Measurements from ENCODE around the gene DNAJC21.
"Not testable (repeated sequence)": the region's sequence is repeated elsewhere in the genome, so short reads cannot be mapped to it uniquely, and the experiment has no call there.

Gene DNAJC21

GRCh38 chr5:34923694-34924461, 5.5 kb upstream of the DNAJC21 start:
- peak in 1 of 2 donors; percentile 41 for DNase-seq

DNA sequence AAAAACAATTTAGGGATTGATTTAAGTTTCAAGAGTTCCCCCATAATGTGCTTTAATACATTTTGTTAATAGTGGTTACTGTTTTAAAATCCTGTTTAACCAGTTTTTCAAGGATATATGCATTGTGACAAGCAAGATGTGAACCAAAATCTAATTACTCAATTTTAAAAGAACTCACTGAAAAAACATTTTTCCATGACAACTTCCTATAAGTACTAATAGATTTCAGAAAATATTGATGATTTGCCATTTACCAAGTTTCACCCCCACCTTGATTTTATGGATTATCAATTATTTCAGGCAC, 4.9 kb upstream of the DNAJC21 start:
- no peak for DNase-seq

DNA sequence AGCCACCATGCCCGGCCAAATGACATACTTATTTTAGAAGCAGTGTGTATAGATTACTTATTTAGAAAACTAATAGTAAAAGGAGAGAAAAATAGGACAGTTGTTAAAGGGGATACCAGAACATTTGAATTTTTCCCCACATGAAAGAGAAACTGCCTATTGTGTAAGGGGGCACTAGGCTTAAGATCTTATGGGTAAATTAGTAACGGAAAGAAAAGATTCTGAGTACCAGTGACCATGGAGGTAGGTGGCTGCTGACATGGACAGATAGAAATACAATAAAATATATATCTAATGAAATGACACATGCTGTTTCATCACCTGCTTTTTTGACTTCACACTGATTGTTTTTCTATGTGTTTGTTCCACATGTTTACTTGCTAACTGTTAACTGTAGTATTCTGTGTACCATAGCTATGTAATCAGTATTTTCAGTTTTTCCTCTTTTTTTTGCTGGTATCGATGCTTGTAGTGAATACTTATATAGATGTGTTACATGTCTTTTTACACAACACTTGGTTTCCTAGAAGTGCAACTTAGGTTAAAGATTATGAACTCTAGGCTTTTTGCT, 3.0 kb upstream of the DNAJC21 start:
- DNase-seq = no peak

GRCh38 chr5:34927785-34928184, 1.6 kb upstream of the DNAJC21 start:
- no peak for DNase-seq

DNA sequence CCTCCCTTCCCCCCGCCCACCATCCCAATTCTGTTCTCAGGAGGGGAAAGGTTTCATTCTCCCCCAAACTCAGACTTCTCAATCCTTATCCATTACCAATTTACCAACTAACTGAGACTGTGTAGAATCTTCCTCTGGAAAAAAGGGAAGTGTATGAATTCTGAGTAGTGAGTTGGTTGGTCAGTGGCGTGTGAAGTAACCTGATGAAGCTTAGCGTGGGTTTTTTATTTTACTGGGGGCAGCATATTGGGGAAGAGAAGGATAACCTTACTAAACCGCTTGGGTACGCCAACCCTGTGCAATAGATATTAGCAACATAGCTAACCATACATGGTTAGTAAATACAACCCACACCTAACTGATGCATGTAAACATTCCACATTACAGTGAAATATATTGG, 1.1 kb upstream of the DNAJC21 start:
- DNase-seq = no peak

DNA sequence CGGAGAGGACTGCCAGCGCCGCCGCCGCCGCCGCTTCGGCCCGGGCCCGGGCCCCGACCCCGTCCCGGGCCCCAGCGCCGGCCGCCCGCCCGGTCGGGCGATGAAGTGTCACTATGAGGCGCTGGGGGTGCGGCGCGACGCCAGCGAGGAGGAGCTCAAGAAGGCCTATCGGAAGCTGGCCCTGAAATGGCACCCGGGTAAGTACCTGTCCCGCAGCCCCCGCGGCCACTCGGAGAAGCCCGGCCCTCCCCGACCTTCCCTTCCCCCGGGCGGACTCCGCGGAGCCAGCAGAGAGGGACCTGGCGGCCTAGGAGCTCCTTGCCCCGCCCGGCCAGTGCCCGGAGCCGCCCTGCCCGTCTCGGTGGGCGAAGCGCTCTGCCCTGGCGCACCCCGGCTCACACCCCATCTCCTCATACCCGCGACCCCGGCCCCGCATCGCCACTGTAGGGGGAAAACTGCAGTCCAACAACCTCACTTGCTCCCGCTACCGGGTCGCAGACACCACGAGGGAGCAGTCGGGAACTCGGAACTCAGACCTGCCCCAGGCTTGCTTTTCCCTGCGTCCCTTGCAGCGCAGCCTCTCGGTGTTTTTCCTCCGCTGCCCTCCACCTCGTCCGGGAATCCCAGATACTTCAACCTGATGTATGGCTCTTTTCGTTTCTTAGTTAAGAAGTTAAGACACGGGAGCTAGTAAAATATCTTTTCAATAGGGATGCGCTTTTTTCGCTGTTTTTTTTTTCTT, 532 bp downstream of the DNAJC21 start:
- peak; percentile 79 to 81 for DNase-seq

GRCh38 chr5:34930462-34930844, 1.1 kb downstream of the DNAJC21 start:
- no peak for DNase-seq

DNA sequence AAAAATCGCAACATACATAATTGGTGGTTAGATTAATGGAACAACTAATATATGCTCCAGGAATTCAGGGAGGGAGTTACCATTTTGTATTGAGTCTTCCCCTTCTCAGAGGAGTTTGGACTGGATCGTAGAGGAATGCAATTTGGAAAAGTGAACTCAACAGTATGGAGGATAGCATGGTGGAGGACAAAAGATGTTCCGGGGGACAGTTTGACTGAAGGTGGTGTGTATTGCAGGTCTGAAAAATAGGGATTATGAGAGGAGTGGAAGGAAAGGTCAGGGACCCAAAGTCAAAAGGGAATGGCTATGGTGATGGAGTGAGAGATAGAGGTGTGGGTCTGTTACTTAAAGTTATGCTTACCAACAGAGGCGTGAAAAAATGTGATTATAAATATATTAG, 1.5 kb downstream of the DNAJC21 start:
- DNase-seq = no peak

DNA sequence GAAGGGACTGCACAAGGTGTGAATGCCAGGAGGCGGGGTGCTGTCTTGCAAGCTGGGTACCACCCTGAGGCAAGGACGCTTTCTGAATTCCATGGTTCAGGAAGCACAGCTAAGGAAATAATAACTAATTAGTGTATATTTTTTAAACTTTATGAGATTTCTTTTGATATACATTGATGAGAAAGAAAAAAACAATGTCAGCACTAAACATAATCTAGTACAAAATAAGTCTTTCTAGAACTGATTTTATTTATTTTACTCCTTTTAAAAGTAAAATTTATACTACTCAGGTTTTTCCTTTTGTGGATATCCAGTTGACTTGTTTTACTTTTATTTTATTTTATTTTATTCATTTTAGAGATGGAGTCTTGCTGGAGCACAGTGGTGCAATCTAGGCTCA, 3.6 kb downstream of the DNAJC21 start:
- DNase-seq = no peak

GRCh38 chr5:34941936-34942335, 12.6 kb downstream of the DNAJC21 start:
- DNase-seq = no peak

DNA sequence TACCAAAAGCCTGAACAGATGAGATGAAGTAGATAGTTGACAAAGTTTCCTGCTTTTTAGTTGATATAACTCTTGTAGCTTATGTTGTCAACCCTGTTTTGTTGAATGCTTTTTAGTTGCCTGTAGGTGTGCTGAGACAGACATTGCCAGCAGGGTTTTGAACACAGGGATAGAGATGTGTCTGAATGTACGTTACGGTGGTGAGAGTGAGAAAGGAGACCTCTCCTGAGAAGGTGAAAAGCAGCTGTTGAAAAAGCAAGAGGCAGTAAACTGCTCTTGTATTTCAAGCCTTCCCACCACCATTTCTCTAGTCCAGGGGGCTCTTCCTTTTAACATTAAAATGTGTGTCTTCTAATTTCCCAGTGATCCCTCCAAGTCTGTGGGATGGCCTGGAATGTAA, 14.7 kb downstream of the DNAJC21 start:
- DNase-seq = no peak

DNA sequence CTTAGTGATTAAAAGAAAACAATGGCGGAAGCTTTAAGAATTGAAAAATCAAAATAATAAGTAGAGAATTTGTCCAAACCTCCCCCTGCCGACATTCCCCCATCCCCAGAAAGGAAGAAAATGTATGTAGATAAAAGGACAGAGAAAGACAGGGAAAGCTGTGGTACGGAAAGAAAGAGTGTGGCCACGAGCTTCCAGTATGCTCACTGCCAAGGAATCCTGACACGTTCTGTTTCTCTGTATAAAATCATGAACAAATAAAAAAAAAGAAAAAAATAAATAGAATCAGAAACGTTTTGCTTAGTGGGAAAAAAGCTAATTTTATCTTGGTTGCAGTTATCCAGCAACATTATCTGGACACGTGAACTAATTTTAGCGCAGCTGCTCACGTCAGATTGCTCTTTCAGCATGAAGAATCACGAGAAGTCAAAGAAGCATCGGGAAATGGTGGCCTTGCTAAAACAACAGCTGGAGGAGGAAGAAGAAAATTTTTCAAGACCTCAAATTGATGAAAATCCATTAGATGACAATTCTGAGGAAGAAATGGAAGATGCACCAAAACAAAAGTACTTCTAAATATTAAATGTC, 15.2 kb downstream of the DNAJC21 start:
- no peak for DNase-seq

DNA sequence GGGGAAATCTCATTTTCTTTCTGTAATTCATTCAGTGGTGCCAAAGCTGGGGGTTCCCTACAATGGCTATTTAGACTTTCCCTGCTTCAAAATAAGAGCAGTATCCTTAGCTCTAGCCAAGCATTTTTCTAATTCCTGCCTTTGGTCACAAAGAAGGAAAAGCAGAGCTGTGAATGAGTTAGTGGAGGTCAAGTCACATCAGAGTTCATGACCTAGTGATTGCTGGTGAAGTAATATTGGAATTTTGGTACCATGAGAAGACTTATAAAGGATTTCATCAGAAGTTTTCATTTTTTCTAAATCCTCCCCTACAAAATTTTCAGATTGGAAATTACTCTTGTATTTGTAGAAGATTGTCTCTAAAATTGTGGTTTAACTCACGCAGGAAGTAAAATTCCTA, 28.0 kb downstream of the DNAJC21 start:
- no peak for DNase-seq

DNA sequence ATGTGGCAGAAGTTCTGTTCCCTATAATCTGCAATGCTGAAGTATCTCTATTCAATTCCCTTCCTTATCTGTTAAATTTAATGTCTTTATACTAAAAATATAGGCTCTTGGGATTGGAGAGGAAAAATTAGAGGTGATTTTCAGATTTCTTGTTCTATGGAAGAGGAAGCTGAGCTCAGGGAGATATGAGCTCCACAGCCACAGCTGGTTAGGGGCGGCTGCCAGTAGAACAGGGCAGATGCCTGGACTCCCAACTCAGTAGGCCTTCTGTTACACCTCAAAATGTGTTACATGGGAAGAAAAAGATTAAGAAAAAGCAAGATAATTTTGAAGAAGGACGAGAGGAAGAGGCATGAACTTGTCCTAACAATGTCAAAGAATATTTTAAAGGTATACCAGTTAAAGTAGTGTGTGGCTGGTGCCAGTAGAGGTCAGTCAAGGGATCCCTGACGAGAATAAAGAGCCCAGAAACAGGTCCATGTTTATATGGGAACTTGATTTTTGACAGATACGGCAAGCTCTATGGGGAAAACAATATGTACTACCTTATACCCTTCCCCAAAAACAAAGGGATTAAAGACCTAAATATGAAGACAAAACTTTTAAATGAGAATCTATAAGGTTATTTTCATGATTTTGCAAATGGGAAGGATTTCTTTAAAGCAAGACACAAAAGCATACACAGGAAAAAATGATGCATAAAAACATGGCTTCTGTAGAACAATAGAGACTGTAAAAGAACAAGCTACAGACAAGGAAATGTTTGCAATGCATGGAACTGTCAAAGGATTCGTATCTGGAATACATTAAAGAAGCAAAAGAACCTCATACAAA, 28.7 kb downstream of the DNAJC21 start:
- DNase-seq = peak in 1 of 2 donors; percentile 4

DNA sequence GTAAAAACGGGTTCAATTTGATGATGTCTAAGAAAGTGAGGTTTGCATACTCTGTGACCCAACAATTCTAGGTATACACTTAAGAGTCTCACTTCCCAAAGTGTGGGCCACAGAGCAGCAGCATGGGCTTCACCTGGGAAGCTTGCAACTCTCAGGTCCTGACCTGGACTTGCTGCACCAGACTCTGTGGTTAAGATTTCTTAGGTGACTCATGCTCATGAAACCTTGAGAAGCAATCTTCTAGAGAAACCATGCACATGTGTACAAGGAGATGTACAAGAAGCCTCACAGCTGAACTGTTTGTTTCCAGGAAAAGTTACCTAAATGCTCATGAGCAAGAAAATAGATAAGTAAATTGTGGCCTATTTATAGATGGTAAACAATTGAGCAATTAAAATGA, 30.0 kb downstream of the DNAJC21 start:
- DNase-seq = peak in 1 of 2 donors; percentile 8

DNA sequence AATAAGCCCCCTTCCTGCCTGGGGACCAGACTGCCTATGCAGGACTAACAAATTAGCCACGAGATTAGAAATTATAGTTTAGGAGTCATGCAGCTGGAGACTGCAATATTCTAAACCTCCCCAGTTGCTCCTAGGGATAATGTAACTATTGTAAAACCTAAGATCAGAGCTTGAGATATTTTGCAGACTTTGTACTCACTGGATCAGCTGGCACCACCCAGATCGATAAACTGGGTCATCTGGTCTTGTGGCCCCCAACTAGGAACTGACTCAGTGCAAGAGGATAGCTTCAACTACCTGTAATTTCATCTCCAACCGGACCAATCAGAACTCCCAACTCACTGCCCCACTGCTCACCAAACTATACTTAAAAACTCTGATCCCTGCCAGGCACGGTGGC, 38.2 kb downstream of the DNAJC21 start:
- no peak for DNase-seq

- DNase-seq = no peak
Measured at GRCh38 chr5:34968258-34968657, 38.9 kb downstream of the DNAJC21 start.

DNA sequence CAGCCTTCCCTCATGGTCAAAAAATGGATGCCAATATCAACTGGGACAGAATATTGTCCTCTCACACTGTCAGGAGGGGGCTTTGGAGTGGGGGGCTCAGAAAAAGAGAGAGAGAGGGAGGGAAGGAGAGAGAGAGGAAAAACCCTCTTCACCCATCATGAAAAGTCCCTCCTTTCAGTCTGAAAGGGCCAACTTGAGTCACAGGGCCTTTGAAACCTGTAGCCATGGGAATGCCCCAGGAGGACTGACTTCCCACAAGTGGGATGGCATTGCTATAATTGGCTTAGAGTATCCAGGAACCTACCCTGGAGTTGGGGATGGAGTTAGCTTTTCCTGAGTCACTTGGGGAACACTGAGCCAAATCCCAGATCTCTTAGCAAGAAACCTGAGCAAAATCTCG, 41.2 kb downstream of the DNAJC21 start:
- DNase-seq = no peak

DNA sequence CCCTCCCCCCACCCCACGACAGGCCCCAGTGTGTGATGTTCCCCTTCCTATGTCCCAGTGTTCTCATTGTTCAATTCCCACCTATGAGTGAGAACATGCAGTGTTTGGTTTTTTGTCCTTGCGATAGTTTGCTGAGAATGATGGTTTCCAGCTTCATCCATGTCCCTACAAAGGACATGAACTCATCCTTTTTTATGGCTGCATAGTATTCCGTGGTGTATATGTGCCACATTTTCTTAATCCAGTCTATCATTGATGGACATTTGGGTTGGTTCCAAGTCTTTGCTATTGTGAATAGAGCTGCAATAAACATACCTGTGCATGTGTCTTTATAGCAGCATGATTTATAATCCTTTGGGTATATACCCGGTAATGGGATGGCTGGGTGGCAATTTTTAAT, 42.3 kb downstream of the DNAJC21 start:
- not testable (repeated sequence) for DNase-seq

DNA sequence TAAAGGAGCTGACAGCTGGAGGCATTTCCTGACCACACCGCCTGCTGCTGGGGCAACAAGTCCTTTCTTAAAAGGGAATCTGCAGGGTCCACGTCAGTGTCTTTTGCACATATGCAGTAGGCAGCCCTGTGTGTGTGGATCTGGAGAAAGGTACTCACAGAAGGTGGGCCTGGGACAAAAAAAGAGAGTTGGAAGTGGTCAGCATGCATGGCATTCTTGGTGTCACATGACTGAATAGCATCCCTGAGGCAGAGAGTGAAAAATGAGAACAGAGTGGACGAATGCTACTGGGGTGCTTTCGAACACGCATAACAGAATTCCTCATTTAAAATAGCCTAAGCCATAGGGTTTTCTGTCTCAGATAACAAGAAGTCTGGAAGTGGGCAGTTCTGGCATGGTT, 47.0 kb downstream of the DNAJC21 start:
- DNase-seq = no peak

- DNase-seq = no peak
Measured at GRCh38 chr5:34977934-34978613, 48.7 kb downstream of the DNAJC21 start.

DNA sequence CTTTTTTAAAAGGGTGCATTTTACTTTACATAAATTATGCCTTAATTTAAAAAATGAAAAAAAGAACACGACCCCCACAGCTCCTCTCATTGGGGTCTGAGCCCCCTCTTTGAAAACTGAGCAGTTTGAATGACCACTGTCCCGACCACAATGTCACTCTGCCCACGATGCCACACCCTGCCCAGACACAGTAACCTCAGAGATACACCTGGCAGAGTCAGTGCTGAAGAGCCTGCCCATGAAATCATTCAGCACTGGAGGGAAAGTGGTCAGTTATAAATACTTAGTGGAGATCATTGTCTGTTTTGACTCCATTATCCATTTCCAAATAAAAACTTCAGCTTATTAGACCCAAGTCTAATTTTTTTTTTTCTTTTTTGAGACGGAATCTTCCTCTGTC, 49.3 kb downstream of the DNAJC21 start:
- DNase-seq = no peak

DNA sequence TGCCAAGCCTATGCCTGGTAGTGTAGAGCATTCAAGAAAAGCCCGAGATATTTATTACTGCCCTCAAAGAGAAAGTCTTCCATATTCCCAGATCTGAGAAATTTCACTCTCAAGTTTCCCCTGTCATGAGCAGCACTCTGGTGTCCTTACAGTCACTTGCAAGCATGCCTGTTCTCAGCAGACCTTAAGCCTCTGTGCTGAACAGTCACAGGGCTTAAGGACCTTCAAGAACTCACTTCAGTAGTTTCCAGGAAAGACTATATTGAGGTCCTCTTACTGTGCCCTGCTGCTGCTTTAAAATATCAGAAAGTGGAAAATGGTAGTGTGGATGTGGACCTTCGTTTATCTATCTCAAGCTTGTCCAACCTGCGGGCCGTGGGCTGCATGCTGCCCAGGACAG, 53.5 kb downstream of the DNAJC21 start:
- DNase-seq = no peak
